NOMO-1 treated with DMSO at 0.1 percent for 48 hours (cell line): Measurements from ENCODE around the gene GMFB.

Experiments used
- DNase-seq: peaks from one replicate; lab custom pipeline; 2025; ENCODE audit not compliant: unreplicated experiment; lab: John Stamatoyannopoulos, UW

GMFB gene

GRCh38 chr14:54493293-54493692 is 4.5 kb upstream of the GMFB start:
- no peak for DNase-seq

DNA sequence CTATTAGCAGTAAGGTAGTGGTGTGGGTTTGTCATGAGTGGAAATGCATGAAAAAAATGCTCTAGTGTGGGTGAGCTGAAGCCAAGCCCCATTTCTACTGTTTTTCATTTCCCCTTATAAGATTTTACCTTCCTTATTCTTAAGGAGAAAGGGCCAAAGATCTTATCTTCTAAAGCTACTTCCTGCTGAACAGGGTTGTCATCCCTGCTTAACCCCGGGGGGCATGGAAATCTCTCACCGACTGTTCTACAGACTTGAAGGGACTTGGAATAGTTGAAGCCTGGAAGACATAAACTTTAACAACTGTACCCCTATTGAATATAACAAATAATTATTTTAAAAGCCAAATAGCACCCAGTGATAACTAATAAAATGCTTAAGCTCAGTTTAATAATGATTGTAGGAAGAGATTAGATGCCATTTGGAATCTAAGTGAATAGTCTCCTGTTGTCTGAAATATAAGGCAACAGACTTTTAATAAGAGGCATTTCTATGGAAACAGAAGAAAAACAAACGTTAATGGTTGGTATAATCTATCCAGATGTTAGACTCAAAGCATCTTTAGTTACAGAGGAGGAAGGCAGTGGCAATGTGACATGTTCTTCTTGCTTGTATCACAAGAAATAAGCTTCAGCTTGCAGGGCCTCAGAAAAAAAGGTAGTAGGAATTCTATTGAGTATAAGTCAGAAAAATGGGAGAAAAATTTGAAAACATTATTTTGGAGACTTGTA is 1.8 kb upstream of the GMFB start:
- peak; percentile 32 for DNase-seq

- no peak for DNase-seq
Measured at GRCh38 chr14:54489731-54490444, 1.1 kb upstream of the GMFB start.

DNA sequence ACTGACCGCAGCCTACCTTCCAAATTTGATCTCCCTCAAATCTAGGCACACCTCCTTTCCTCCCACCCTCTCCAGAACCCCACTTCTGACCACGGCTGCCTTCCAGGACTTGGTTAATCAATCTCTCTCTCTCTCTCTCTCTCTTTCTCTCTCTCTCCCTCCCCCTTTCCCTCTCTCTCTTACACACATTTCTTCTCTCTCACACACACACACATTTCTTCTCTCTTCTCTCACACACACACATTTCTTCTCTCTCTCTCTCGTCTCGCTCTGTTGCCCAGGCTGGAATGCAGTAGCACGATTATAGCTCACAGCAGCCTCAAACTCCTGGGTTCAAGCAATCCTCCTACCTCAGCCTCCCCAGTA is 521 bp upstream of the GMFB start:
- no peak for DNase-seq

GRCh38 chr14:54488318-54488645 is 498 bp downstream of the GMFB start:
- DNase-seq, result peak; percentile 10

- DNase-seq, result no peak
Measured at GRCh38 chr14:54487771-54488170, 1.0 kb downstream of the GMFB start.

GRCh38 chr14:54486685-54487084 is 2.1 kb downstream of the GMFB start:
- DNase-seq, result no peak

DNA sequence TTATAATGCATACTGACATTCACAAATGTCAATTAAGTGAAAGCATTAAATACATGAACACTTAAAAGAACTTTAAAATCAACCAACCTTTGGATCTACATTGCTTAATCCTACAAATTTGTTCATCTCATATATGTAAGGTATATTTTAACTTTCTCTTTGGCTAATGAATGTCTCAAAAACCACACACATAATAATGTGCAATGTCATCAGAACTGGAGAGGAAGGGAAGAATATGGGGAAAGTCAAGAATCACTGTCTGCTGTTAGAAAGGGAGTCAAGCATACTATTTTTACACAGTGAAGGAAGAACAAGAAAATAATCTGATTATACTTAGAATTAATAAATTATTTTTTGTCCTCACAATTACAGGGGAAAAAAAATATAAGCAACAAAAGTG is 4.9 kb downstream of the GMFB start:
- peak; percentile 15 for DNase-seq

DNA sequence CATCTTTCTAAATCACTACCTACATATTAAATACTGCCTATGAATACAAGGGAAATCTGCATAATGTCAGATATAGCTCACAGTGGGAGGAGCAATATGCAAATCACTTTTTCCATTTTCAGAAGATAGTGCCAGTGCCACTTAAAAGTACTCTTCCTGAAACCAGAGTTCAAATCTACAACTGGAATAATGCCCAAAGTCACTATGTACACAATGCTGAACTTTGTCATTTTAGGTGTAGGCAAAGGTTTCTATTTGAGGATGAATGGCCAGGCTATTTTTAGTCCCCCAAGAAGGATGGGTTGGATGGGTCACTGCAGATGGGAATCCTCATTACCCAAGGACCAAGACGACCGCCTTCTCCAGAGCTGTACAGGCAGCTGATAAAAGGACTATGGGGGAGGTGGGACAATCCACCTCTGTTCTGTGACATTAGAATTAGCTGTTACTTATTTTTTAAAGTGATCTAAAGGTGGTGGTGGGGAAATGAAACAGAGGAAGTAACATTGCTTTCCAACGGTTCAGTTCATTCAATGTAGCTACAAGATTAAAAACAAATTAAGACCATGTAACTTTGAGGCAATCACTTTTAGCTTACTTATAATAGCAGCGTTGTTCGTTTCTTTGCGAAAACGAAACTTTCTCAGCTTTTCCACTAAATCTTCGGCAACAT is 5.6 kb downstream of the GMFB start:
- peak; percentile 41 for DNase-seq

- DNase-seq, result no peak
Measured at GRCh38 chr14:54481695-54482094, 7.1 kb downstream of the GMFB start.

- no peak for DNase-seq
Measured at GRCh38 chr14:54480830-54481562, 7.8 kb downstream of the GMFB start.

GRCh38 chr14:54478636-54479215 is 10.1 kb downstream of the GMFB start:
- DNase-seq, result no peak

DNA sequence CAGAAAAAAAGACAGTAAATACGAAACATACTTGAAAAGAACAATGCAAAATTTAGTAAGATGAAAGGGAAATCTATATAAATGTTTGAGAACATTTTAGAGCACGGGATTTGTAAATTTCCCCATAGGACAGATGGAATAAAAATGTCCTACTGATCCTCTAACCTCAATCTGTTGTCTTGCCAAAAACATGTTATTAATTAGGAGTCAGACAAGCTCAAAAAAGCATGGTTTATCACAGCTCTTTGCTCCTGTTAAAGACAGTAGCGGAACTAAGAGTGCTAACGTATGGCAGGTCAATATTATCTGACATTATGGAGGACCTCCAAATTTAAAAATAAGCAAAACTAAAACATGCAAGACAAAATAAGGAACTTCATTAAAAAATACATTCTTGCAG is 12.9 kb downstream of the GMFB start:
- no peak for DNase-seq

- no peak for DNase-seq
Measured at GRCh38 chr14:54475187-54475899, 13.4 kb downstream of the GMFB start.

GRCh38 chr14:54474232-54474793 is 14.5 kb downstream of the GMFB start:
- no peak for DNase-seq

- no peak for DNase-seq
Measured at GRCh38 chr14:54472315-54472714, 16.5 kb downstream of the GMFB start.

DNA sequence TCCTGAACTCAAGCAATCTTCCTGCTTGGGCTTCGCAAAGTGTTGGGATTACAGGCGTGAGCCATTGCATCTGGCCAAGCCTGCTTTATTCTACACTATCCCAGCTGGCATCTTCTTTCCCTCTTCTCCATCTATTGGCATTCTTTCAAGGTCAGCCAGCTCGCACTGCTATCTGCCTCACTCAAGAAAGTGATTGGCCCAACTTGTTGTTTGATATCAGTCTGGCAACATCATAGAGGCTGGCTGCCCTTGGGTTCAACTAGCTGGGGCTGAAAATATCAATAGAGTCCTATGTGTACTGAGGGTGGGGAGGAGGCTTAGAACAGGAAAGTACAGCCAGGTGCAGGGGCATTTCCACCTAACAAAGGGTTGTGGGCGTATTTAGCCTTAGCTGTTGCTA is 17.1 kb downstream of the GMFB start:
- no peak for DNase-seq

DNA sequence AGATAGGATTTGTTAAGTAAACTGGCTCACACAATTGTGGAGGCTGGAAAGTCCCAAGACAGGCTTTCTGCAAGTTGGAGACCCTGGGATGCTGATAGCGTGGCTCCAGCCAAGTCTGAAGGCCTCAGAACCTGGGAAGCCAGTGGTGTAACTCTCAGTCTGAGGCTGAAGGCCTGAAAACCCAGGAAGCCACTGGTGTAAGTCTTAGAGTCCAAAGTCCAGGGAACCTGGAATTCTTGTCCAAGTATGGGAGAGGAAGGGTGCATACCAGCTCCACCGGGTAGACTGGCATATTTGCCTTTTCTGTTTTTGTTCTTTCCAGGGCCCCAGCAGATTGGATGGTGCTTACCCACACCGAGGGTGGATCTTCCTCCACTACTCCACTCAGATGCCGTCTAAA is 18.1 kb downstream of the GMFB start:
- DNase-seq, result no peak

DNA sequence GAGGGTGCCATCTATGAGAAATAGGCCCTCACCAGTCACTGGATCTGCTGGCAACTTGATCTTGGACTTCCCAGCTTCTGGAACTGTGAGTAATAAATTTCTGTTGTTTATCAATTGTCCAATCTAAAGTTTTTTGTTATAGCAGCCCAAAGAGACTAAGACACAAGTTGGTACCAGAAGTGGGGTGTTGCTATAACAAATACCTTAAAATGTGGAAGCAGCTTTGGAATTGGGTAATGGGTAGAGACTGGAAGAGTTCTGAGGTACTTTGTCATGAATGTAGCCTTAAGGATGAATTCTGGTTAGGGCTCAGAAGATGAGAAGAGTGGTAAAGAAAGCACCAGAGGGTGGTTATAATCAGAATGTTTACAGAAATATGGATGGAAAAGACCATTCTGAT is 21.5 kb downstream of the GMFB start:
- DNase-seq, result no peak

DNA sequence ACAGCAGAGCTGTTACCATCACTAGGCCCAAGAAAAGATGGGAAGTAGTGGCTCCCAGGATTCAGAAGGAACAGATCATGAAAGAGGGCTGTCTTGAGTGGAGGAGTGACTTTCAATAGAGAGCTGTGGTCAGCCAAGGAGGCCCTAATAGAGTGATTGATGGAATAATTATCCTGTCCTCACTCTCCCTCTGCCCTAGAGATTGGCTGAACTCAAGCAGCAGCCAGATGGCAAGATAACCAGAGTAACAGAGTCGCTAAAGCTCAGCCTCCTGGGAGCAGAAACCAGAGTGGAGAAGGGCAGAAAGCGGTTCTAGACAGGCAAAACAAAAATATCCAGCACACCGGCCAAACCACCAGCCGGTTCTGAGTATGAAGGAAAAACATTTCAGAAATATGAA is 23.1 kb downstream of the GMFB start:
- DNase-seq, result no peak
